GM19351 (cell line): ENCODE measurements around the gene NOS1.
"Not testable (repeated sequence)": the region's sequence is repeated elsewhere in the genome, so short reads cannot be mapped to it uniquely, and the experiment has no call there.

Source experiments
- ATAC-seq: cut with Tn5 transposase; IDR thresholded peaks from one replicate; pipeline ENCODE4 v1.9.1; 2021; ENCODE audit warnings: mild to moderate bottlenecking, moderate library complexity; ENCODE audit not compliant: unreplicated experiment

NOS1 gene

DNA sequence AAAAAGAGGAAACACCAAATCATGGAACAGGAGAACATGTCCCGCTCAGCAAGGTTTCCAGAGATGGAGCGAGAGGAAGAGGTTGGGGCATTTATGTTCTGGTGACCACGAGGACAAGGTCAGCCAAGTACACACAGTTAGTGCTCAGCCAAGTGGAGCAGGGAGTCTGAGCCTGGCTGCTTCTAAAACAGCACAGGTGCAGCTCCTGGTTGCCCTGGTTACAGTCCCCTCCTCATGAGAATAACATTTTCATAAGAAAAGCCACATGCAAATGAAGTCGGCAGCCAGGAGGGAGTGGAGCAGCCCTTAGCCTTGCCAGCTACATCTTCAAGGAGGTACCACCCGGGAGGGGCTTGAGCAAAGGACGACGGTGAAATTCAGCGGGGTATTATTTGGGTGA, 81.8 kb downstream of the NOS1 start:
- peak; percentile 60 for ATAC-seq

DNA sequence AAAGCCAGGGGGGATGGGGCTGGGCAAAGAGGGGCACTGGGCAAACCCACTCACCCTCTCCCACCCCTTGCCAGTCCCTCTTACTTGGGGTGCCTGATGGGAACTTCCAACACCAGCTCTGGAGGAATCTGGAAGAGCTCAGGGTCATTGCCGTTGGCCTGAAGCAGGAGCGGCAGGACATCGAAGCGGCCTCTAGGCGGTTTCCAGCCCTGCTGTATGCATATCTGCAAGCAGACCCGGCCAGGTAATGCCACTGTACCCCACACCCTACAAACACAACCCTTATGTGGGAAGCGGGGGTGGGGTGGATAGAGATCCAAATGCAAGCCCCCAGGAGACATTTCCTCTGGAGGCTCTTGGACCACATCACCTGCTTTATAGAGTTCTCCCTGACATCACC, 83.6 kb downstream of the NOS1 start:
- ATAC-seq = no peak

DNA sequence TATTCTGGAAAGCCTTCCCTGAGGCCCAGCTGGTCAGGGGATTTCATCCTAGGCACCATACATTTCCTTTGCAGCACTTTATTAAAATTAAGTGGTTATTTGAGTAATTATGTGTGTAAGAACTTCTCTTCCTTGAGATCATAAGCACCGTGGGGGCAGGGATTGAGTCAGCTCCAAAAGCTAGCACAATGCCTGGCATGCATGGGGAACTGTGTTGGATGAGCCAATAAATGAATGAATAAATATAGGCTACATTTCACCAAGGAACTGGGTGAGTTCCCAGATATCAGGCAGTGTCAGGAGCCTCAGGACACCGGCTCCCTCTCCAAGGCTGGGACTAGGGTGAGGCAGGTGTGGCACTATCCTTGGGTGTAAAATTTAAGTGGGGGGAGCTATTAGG, 88.3 kb downstream of the NOS1 start:
- ATAC-seq = no peak

DNA sequence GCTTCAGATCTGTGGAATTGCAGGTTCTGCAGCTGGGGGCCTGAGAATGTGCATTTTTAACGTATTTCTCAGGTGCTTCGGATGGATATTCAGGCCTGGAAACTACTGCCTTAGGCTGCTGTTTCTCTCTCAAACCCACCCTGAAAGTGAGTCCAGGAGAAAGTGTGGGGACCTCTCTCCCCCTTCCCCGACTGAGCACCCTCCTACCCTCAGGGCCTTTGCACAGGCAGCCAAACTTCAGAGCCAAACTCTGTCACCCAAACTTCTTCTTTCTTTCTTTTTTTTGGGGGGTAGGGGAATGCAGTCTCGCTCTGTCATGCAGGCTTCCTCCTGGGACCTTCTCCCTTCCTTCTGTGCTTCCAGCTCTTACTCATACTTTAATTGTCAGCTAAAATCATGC, 88.7 kb downstream of the NOS1 start:
- no peak for ATAC-seq

DNA sequence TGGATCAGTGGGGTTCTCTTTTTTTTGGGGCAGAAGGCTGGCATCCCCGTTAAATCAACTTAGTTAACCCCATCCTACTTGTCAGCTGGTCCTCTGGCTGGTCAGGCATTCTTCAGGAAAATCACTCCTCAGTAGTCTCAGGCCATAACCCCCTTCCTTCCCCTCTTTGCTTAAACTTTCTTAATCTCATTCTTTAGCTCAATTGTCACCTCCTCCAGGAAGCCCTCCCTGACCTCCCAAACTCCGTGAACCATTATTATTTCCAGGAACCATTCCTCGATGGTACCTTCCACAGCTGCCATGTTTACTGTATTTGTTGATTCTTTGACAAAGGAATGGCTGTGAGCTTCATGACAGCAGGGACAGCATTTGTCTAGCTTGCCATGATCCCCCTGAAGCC, 98.7 kb downstream of the NOS1 start:
- ATAC-seq = no peak

DNA sequence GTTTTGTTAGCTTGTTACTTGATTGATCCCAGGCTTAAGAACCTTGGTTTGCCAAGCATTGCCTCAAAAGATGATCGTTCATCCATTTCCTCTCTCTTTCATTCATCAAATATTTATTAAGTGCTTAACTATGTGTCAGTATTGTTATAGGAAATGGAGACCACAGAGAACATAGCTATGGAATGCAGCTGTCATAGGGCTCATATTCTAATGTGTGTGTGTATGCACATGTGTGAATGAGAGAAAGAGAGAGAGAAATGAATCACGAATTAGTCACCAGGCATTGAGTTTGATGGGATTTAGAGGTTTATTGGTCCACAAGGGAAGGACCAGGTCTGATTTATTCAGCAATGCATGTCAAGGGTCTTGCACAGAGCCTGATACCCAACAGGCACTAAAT, 100.2 kb downstream of the NOS1 start:
- ATAC-seq = no peak

DNA sequence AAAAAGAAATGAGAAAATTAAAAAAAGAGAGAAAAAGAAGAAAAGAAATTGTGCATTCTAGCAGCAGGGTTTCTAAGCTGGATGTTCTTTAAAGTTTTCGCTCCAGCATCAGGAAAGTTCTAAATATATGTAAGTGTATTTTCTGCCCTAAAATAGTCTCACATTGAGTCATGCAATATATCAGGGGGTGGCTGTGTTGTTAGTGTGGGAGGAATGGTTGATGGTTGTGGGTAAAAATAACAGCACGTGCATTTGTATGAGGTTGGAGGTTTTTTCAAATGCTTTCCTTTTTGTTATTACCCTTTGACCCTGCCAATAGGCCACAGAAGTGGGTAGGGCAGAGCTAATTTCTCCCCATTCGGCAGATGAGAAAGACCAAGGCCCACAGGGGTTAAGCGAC, 106.0 kb downstream of the NOS1 start:
- ATAC-seq = no peak

DNA sequence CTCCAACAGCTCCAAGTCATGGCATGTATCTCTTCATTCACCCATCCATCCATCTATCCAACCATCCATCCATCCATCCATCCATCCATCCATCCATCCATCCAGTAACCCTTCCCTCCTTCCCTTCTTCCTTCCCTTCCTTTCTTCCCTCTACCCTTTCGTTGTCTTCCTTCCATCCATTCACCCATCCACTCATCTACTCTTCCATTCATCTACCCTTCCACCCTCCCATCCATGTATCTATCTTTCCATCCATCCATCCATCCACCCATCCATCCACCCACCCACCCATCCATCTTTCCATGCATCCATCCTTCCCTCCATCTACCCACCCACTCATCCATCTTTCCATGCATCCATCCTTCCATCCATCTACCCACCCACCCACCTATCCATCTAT, 117.9 kb downstream of the NOS1 start:
- ATAC-seq = no peak

DNA sequence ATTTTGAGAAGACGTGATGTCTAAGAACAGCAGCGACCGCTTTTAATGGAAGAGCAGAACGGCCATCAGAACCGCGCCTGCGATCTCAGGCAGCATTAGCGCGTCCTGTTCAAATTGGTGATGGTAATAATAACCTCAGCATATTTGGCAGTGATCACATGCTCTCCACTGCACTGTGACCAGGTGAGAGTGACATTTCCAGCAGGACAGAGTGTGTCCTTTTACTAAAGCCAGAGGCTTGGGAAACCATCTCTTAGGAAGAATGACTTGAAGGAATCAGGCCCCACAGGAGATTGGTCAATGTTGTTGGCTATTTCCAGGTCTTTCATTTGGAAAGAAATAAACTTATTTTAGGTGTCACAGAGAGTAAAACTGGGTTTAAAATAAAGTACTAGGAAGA, 119.7 kb downstream of the NOS1 start:
- no peak for ATAC-seq

DNA sequence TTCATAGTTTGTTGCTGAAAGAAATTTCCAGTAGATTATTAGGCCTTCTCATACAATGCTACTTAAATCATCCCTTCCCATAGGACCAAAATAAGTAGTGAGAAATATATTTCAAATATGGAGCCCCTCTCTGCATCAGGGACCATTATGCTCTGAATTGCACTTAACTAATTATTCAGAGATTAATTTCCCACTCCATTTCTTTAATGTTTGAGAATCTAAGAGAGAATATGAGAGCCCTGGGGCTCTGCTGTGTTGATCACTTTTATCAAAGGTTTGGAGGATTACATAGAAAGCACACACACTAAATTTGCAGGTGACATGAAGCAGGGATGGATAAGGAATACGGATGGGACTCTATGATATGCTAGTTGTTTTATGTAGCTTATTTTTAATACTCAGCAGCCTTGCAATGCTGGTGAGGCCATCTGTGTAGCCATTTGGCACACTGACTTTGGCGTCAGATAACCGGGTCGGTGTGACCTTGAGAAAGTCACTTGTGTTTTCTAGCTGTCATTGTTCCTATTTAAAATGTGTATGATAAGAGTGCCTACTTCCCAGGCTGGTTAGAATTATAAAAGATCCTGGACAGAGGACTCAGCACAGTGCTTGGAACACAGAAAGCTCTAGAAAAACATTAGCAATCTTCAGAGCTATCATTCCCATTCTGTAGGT, 121.2 kb downstream of the NOS1 start:
- ATAC-seq = no peak

DNA sequence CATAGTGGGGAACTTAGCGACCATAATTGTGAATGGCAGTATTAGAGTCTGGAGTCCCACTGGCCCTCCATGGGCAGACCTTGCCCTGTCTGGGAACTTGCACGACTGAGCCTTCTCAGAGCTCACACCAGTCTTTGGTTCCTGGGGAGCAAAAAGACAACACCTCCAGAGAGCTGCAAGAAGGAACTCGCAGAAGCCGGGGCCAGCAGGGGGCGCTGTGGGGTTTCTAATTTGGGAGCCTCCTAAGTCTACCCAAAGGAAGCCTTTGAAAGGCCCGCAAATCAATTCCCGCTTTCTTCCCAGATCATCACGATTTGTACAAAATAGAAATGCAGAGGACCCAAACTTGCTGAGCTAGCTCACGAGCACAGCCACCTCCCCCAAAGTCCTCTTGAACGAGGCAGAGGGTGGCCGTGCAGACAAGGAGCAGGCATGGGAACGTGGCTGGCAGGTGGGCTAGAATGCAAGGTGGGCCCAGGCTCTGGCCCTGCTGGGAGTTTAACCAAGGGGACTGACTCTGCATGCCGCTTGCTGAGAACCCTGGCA, 124.9 kb downstream of the NOS1 start:
- peak; percentile 74 for ATAC-seq

DNA sequence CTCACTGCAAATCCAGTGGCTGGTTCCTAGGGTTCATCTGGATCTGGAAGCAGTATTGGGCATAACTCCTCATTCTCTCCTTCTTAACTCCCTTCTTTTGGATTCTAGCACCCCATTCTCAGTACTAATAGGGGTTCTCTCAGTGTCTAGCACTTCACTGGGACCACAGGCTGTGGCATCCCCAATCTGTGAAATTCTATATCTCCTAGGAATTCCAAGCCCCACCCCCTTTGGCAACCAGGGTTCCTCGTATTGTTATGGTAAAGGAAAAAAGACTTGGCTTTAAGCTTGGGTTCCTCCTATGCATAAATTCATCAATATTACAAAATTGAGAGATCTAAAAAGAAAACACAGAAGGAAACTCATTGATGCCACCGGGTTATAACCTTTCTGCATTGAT, 126.2 kb downstream of the NOS1 start:
- no peak for ATAC-seq

DNA sequence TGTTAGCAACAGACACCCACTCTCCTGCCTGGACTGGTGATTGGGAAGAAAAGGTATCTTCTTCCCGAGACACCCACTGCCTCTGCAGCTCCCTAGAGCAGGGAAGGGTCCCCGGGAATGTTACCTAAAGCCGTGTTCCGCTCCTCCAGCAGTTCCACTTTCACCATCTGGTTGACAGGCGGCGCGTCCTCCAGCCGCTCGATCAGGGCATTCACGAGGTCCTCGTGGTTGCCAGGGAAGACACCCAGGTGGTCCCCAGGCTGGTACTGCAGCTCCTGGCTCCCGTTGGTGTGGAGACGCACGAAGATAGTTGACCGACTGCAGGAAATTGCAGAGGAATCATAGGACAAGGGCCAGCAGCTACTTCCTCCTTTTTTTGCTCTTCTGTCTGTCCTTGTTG, 127.0 kb downstream of the NOS1 start:
- ATAC-seq = no peak

DNA sequence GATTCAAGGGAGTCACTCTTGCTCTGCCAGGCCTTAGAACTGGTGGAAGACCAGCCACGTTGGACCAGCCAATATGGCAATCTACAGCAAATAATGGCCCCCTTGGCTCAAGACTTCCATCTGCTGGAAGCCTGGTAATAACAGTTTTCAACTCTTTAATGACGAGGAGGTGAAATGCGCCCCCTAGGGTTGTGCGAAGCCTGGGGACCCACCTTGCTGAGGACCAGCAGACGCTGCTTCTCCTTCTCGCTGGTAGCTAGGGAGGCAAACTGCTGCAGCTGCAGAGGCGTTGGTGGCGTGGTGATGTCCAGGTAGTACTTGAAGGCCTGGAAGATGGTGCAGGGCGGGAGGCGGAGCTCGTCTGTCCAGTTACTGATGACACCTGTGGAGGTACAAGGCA, 129.7 kb downstream of the NOS1 start:
- ATAC-seq = no peak

DNA sequence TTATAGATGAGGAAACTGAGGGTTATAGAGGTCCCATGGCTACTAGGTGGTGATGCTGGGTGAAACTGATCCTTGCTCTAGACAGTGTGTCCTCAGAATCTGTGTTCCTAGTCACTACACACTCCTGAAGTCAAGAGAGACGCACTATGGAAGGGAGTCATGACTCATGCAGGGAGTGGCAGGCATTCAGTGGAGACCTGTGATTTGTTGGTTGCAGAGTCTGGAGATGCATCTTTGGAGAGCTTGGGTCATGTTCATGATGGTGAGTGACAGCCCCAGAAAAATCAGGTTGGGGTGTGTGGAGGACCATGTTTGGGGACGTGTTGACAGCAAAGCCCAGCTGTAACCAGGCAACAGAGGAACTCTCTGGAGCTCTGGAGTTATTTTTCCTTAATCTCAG, 133.2 kb downstream of the NOS1 start:
- ATAC-seq = no peak

DNA sequence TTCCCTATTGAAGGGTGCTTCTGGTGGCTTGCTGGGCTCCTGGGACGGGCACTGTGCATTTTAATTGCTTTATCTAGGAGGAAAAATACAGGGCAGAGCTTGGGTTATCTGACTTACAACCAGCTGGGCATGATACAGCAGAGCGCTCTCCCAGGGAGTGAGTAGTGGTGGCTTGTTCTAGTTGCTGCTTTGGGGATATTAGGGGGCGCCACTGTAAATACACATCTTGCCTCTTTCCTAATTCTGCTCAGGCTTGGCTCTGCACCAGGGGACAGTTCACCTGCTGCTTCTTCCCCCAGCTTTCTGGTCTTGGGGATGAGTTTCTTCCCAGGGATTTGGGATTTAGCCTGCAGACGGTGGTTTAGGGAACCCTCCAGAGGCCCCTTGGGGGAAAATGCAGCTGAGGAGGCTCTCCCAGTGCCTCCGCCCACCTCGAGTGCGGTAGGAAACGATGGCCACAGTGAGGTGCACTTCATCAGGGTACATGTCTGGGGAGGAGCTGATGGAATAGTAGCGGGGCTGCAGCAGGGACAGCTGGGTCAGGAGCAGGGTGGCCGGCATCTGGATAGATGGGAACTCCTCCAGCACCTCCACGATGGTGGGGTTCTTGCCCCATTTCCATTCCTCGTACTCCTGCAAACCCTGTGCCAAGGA, 134.3 kb downstream of the NOS1 start:
- ATAC-seq = no peak

DNA sequence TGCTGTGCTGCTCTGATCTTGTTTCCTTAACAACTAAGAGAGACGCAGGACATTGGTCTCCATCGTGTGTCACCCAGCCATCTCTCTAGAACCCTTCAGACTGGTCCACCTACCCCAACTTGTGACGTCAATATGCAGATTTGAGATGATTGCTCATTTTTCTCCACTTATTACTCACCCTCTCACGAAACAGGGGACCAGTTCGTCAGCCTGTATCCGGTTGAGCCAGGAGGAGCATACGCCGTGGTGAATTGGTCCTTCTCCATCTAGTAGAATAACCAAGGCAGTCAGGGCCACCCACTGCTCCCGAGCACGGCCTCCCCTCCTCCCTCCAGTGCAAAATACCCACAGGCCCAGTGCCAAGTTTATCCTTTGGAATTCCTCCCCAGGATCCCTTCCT, 134.9 kb downstream of the NOS1 start:
- ATAC-seq = no peak

DNA sequence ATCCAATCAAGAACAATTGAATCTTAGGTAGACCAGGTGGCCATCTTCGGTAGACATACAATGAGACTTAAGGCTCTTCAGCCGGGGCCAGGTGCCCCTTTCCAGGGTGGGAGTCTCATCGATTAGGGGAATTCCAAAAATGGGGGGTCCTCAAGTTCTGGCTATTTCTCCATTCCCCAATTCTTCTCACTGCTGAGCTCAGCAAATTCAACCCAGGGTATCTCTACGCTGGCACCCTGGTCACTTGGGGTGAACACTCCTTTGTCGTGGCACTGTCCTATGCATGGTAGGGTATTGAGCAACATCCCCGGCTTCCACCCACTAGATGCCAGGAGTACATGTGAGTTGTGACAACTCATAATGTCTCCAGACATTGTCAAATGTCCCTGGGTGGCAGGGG, 136.2 kb downstream of the NOS1 start:
- no peak for ATAC-seq

DNA sequence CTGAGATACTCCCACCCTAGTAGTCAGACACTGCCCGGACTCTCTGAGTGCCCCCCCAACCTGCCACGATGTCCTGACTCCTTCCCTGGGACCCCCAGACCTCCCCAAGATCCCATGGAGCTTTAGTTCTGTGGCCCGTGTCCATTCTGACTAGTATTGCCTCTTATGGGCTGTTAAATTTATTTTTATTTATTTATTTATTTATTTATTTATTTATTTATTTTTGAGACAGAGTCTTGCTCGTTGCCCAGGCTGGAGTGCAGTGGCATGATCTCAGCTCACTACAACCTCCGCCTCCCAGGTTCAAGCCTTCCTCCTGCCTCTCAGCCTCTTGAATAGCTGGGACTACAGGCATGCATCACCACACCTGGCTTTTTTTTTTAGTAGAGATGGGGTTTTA, 140.5 kb downstream of the NOS1 start:
- not testable (repeated sequence) for ATAC-seq

DNA sequence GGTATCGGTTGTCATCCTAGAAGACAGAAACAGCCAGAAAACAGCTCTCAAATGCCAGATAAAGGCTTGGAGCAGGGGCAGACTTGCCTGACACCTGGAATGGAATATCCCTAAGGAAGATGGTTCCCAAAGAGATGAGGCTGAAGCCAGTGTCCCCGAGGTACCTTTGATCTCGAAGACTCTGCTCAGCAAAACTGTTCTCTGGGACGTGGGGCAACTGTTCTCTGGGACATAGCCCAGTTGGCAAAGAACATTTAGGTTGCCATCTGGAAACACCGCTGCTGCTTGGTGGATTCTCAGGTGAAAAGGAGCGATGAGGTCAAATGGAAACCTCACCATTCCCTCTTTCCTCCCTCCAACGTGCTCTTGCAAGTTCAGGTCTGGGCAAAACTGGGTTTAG, 143.3 kb downstream of the NOS1 start:
- ATAC-seq = no peak

DNA sequence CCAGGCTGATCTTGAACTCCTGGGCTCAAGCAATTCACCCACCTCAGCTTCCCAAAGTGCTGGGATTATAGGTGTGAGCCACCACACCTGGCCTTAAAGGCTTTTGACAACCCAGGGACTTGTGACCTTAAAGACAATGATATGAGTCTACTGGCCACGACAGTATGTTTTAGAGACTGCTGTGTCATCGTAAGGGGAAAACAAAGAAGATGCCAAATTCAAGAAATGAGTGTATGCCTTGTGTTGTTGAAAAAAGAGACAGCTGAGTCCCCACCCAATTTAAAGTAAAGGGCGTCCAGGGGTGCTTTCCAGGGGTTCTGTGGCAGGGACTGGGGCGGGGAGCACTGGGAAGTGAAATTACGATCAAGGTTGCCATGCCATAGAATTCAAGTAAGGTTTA, 144.7 kb downstream of the NOS1 start:
- ATAC-seq = no peak

DNA sequence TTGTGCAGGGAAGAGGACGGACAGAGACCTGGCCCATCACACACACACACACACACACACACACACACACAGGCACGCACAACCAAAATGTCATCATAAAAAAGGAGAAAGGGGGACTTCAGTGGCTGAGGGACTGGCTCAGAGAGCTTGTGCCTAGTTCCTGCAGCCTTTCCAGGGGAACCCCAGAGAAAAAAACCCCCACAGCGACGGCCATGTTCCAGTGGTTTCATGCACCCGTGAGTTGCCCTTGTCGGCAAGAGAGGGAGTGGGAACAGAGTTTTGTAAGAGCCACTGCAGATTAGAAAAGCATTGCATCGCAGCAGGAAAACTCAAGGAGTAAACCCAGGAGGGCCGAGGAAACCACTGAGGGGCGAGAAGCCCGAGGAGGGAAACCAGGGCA, 146.6 kb downstream of the NOS1 start:
- ATAC-seq = no peak

DNA sequence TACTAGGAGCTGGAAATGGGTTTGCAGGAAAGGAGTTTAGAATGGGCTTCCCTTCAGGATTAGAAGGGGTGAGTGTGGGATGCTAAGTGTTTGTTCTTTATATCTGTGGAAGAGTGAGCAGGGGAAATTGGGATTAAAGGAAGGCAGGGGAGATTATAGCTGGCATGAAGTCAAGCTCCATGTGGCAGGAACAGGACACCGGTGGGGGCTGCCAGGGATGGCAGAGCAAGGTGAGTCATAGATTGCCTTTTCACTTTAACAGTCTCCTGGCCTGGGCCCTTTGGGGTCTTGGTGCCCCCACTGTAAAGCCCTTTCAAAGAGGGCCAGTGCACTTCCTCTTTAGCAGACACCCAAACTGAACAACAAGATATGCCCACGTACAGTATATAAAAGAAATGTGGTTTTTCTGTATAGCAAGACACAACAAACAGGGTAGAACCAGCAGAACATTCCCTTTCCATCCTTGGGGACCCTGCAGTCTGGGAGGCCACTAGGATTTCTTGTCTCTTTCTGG, 148.1 kb downstream of the NOS1 start:
- no peak for ATAC-seq
